Myocyte (in vitro differentiated cells): ENCODE results near the gene DSCAML1. TPM values are rescaled to one million over a fixed set of nuclear protein-coding genes. Genes with fewer than 3 reads are reported as not detected.

Experiments used
- DNase-seq: peaks from one replicate; pipeline ENCODE4 v3.0.0-alpha.2; 2012; ENCODE audit warnings: low read depth
- total RNA-seq: library from RNA; depleted of rRNA; stranded (reverse); fragments of >200 nt; gene quantifications from 2 replicates; pipeline ENCODE4 v1.2.3, GENCODE V29; 2014

The DSCAML1 gene
- total RNA-seq, 1 donor from 2014 or later, result not detected

DNA sequence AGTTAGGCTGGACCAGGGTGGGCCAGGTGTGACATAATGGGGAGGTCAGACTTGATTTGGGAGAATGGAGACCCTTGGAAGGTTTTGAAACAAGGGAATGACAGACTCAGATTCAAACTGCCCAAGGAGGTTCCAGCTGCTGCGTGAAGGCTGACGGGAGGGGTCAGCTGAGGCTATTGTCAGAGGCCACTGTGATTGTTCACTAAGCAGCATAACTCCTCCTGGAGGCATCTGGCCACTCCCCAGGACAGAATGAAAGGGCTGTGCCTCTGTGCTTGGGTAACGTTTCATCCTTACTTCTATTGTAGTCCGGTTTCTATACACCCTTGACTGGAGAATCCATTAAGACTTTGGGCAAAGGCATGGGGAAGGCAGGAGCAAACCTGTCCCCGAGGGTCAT, 126.6 kb downstream of the DSCAML1 start:
- DNase-seq, result no peak

GRCh38 chr11:117669616-117670015, 127.4 kb downstream of the DSCAML1 start:
- no peak for DNase-seq

- no peak for DNase-seq
These were observed 128.0 kb downstream of the DSCAML1 start for GRCh38 chr11:117669062-117669461.

DNA sequence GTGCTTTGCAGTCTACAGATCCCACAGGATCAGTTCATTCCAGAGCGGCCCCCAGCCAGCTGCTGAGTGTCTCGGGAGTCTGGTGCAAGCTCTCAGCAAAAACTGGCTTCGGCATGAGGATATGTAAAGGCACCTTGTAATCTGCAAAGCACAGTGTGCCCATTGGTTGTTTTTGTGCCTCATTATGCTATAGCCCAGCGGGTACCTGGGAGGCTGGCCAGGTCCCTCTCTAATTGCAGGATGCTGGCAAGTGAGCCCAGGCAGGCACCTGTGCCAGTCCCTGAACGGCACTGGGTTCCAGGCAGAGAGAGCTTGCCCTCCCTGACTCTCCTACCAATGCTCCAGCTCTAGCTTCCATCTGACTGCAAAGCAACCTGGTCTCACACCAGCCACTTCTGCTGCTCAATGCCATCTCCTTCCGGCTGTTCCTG, 128.7 kb downstream of the DSCAML1 start:
- DNase-seq, result no peak

DNA sequence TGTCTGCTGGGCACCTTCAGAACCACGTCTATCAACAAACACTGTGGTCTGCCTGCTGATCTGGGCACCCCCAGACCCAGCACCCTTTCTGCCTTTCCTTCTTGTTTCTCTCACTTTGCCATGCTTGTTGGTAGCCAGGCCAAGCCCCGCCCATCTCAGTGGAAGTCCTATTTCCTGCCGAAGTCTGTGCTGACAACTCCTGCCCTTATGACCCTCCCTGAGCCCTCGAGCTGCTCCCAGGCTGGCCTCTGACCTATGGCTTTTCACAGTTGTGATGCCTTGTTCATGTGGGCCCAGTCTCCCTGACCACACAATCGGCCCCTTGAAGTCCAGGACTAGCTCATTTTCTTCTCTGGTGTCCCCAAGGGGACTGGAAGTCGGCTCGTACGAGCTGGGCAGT, 132.1 kb downstream of the DSCAML1 start:
- DNase-seq, result no peak

DNA sequence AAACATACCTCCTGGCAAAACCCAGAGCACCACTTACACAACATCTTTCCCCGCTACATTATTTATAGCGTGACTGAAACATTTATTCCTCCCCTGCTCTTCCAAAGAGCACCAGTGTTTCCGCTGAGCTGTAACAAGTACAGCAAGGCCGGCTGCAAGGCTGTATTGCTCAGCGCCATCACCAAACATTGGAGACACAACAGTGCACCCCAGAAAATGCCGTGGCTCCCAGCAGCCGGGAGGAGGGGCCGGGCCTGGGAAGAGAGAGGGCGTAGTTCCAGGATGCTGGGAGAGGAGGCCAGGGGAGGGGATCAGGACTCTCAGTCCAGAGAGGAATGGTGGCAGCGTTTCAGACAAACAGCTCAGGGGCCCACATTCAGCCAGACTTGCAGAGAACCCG, 133.2 kb downstream of the DSCAML1 start:
- DNase-seq, result no peak

- DNase-seq, result no peak
These were observed 133.6 kb downstream of the DSCAML1 start for GRCh38 chr11:117663414-117663813.

- no peak for DNase-seq
These were observed 134.2 kb downstream of the DSCAML1 start for GRCh38 chr11:117662671-117663269.

DNA sequence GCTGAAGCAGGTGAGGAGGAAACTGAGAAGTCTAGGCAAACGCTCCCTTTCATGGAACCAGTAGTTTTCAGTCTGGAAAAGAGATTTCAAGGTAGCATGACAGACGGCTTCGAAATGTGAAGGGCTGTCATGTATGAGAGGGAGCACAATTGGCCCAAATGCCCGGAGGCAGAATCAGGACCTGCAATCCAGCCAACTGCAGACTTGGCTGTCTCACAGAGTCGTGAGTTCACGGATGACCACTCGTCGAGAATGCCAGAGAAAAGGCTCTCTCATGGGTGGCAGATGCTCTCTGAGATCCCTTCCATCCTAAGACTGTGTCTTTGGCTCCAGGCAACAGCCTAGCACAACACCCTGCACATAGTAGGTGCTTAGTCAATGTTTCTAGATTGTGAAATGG, 134.8 kb downstream of the DSCAML1 start:
- DNase-seq, result no peak

DNA sequence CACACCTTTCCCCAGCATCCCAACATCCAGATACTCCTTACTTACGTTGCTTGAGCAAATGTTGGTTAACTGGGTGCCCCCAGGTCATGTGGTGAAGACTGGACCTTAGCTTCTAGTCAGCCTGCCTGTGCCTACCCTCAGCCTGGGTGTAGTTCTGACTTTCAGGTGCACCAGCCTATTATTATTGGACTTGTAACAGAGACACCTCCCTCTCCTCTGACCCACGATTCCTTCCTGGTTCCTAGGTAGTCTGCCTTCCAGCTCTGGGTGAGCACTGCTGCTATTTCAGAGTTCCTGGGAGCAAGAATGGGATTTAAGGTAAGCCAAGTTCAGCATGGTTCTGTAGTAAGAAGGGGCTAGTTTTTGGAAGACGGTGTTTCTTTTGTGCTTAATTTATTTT, 138.2 kb downstream of the DSCAML1 start:
- no peak for DNase-seq

DNA sequence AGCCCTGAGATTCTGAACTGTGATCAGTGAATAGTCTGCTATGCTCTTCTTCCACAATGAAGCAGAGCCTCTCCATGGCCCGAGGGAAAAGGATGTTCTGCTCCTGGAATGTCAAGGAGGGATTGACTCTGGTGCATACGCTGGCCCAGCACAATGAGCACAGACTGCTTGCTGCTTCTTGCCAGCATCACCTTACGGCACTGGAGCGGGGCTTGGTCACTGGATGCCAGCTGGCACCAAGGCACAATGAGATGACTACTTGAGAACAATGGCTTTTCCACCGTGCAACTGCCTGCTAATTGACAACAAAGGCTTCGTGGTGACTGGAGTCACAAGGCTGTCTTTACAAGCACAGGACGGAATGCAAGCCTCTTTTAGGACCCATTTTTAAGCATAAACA, 139.2 kb downstream of the DSCAML1 start:
- DNase-seq, result no peak

- DNase-seq, result no peak
These were observed 142.4 kb downstream of the DSCAML1 start for GRCh38 chr11:117654281-117655255.

DNA sequence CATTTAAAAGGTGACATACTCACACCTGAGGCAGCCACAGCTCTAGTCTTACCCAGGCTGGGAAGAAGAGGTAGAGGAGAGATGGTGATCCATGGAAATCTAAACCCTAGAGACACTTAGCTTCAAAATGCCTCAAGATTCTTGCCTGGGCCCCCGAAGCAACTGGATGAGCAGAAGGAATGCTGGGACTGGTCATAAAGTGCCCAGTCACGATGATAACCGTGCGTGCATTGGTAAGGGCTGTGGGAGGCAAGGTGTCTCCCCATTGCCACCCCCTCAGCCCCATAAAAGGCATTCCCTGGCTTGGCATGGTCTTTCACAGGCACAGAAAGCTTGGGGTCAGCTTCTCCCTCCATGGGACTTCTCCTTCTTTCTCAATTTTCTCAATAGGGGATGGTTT, 144.5 kb downstream of the DSCAML1 start:
- no peak for DNase-seq

DNA sequence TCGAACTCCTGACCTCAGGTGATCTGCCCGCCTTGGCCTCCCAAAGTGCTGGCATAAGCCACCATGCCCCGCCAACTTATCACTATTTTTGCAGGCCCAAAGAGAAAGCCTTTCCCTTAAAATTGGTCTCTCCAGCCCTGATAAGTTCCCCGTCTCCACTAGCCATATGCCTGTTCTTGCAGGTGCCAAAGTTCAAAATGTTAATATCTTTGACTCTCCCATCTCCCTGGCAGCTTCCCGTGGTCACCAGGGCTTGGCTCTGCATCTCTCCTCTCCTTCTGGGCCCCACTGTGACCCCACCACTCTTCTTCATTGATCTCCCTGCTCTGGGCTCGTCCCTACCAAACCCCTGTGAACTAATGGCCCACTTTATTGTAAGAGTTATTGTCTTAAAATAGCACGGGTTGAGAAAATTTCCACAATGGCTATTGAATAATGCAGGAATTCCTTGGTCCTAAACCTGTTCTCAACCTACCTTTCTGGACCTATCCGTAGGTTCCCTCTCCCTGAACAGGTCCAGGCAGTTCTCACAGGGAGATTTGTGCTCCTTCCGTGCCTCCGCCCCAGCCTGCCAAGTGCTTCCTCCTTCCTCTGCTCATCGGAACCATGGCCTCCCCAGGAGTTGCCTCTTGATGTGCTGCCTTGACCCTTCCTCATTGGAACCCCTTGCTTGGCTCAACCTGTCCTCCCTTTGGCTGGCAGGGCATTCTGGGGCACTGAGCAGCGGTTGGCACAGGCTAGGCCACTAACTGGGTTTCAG, 147.5 kb downstream of the DSCAML1 start:
- DNase-seq, result no peak

DNA sequence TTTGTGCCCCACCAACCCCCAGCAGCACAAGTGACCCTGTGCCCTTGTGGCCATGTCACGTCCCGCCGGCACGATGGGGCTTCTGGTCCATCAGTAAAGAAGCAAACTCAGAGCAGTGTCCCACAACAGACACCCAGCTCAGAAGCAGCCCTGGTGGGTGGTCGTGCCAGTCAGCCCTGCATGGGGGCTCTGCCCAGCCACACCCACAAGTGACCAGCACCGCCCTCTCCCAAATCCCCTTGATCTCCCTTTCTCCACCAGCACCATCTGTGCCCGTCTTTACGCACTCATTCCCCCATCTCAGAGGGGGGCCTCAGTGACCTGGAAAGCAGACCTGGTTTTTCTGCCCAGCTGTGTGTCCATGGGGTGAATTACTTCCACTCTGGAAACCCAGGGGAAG, 149.1 kb downstream of the DSCAML1 start:
- DNase-seq, result no peak

GRCh38 chr11:117647207-117647606, 149.8 kb downstream of the DSCAML1 start:
- DNase-seq, result peak; percentile 18

DNA sequence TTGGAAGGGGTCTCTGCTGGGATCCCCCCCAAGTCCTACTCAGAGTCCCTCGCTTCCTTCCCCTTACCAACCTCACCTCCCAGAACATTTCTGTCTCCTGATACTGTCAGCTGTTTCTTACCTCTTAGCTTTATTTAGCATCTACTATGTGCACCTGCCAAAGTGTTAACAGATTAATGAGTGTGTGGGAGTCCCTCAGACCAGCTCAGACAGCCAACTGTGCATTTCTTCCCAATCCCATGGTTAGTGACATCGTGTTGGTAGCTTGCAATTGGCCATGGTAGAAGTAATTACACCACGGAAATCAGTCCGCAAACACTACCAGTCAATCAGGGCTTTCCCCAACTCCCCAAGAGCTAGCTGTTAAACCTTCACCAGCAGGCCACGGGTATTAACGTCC, 150.6 kb downstream of the DSCAML1 start:
- peak; percentile 82 for DNase-seq

GRCh38 chr11:117644403-117645155, 152.4 kb downstream of the DSCAML1 start:
- no peak for DNase-seq

DNA sequence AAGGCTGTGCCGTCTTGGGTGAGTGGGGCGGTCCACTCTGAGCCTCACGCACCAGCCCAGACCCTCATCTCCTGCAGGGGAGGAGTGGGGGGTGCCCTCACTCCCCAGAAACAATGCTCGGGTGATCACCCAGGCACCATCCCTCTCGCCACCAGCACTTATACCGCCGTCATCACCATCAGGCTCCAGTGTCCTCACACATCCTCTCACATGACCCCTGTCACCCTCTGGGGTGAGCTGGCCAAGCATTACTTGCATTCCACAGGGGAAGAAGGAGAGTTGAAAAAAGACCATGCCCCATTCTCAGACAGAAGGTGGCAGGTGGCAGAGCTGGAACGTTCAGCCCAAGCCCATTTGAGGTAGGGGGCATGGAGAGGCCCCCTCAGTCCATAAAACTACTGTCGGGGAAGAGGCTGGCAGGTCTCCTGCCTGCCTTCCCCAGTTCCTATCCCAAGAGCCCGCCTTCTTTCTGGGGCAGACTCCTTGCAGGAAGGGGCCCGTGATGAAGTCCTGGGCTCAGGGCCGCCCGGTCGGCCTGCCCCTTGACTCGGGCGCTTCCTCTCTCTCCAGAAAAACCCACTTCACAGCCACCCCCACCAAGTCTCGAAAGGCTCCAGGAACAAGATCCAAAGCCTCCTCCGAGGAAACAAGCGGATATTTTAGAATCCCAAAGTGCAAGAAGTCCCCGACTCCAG, 153.3 kb downstream of the DSCAML1 start:
- DNase-seq, result peak; percentile 24

DNA sequence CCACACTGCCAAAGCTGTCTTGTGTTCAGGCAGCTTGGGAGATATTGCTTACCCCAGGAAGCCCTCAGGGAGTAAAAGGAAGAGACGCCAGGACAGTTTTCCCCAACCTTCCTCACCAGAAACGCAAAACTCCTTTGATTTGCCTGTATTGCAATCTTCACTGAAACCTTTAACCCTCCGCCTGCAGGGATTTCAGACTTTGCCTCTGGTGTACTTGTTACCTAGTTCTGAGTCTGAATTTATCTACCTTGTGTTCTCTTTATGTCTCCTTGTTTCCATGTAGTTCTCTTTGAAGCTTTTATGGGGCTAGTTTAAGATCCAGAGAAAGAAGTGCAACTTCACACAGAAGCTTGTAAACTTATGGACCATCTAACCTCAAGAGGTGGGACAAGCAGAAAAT, 154.2 kb downstream of the DSCAML1 start:
- DNase-seq, result no peak

DNA sequence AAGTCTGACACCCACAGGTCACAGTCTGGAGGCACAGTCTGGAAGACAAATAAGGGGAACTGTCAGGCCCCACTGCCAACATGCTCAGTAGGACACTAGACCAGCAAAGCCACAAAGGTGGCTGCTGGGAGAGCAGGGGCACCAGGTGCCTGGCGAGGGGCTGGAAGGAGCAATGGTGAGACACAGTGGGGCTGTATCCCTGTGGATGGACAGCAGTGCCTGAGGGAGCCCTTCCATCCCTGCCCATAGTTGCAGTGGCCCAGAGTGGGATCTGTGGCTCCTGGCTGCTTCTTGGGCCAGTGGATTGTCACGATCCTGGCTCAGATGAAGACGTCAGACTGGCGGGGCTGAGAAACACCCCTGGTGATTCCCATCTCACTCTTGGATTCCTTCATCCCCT, 154.6 kb downstream of the DSCAML1 start:
- no peak for DNase-seq
